Measurements from ENCODE around the gene PALLD.

PALLD gene

GRCh38 chr4:168524897-168525296 is 28.0 kb downstream of the PALLD start:
- no peak for DNase-seq (ENCODE audit: low read depth in 2 of 2)

DNA sequence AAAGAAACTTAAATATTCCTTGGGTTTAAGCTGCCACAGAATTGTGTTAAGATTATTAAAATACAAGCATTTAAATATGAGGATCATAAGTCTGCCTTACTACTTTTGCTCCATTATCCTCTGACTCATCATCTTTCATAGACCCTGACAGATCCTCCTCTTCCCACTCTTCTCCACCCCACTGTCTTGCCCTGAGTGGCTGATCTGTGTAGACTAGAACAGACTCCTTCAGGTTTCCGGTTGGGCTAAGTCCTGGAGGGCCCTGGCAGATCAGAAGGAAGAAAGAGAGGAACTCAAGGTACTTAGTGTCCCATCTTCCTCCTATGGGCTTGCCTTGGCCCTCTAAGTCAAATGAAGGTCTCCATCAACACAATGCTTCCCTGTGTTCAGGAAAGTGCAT is 30.7 kb downstream of the PALLD start:
- DNase-seq (ENCODE audit: low read depth in 2 of 2): no peak

DNA sequence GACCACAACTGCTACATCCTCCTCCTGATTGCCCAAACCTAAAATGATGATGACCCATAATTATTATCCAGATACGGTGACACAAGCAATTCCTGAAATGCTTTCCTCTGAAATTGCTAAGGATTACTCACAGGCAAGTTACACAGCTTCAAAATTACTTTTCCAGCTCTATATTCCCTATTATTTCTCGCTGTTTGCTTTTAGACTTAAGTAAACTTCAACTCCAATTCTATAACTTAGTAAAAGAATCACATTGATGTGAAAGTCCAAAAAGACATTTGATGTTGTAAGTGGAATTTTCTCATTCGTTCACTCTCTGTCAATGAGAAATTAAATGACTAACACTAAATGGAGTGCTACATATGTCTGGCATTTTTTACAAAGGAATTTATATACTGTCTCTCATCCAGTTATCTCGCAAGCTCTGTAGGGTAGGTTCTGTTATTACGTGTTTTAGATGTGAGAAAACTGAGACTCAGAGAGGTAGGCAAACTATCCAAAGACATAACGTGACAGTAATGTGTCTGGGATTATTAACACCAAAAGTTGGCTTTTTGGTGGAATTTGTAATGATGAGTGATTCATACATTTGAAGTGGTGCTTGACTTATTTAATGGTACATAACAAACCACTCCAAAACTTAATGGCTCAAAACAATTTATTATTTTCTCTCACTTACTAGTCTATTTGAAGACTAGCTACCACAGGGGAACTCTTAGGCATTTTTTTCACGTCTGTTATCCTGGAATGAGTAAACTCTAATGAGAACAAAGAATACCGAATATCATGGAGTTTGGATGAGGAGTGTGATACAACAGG is 31.5 kb downstream of the PALLD start:
- DNase-seq (ENCODE audit: low read depth in 2 of 2): no peak

DNA sequence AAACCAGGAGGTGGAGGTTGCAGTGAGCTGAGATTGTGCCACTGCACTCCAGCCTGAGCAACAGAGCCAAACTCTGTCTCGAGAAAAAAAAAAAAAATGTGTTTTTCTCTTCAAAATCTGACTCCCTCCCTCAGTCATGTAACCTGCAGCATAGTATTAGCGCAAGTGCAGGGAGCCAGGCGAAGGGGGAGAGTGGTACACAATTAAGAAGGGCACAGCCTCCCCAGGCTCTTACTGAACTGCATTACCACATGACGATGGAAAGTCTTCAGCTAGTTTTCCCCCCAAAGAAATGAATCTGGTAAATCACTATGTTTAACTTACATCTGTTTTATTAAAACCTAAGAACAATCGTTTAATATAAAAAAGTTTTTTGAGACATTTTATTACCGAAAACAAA is 32.4 kb downstream of the PALLD start:
- DNase-seq (ENCODE audit: low read depth in 2 of 2): no peak

- DNase-seq (ENCODE audit: low read depth in 2 of 2): no peak
These were observed 34.5 kb downstream of the PALLD start for GRCh38 chr4:168531305-168531704.

DNA sequence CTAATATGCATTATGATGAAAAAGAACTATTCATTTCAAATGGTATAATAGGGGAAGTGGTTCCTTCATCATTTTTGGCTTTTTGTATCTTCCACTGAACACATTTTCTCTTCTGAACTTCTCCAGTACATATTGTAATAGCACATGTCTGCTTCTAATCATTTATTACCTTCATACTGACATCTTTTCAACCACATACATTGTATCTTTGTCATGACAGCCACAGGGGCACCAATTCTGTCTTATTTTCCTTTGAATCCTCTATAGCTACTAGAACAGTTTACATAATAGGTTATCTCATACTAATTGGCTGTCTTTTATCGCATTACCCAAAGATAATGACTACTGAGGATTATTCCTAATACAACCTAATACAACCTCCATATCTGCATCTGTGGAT is 37.7 kb downstream of the PALLD start:
- DNase-seq (ENCODE audit: low read depth in 2 of 2): no peak

GRCh38 chr4:168535689-168536088 is 38.8 kb downstream of the PALLD start:
- no peak for DNase-seq (ENCODE audit: low read depth in 2 of 2)

GRCh38 chr4:168536448-168536847 is 39.6 kb downstream of the PALLD start:
- no peak for DNase-seq (ENCODE audit: low read depth in 2 of 2)

DNA sequence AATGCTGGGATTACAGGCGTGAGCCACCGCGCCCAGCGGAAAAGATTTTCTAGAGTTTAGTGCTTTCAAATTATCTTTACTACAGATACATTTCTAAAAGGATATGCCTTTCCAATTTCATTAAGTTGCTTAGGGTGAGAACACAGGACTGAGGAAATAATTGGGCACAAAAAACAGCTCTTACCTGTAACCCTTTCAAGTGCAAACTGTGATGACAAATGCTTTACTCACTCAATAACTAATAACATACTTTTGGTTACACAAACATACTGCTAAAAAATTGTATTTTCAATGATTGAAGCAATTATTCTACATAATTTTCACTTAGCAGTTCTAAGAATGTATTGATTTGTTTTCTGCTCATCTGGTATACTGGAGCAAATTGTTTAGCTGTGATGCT is 40.2 kb downstream of the PALLD start:
- no peak for DNase-seq (ENCODE audit: low read depth in 2 of 2)

DNA sequence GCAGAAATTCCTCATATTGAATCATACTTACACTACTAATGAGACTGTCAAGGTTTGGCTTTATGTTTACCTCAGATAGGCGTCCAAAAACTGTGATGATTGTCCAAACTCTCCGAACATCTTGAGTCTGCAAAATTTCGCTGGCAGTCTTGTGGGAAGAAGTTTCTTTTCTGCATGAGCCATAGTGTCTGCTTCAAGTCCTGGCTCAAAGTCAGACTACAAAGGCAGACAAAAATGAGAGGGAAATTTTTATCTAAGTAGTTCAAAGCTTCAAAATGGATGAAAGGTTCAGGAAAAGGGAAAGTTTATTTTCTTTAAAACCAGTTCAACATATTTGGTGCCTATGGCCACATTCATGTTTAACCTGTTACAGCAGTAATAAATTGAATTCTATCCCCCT is 40.7 kb downstream of the PALLD start:
- DNase-seq (ENCODE audit: low read depth in 2 of 2): no peak

- DNase-seq (ENCODE audit: low read depth in 2 of 2): no peak
These were observed 41.8 kb downstream of the PALLD start for GRCh38 chr4:168538632-168539031.

GRCh38 chr4:168540086-168540485 is 43.2 kb downstream of the PALLD start:
- no peak for DNase-seq (ENCODE audit: low read depth in 2 of 2)

DNA sequence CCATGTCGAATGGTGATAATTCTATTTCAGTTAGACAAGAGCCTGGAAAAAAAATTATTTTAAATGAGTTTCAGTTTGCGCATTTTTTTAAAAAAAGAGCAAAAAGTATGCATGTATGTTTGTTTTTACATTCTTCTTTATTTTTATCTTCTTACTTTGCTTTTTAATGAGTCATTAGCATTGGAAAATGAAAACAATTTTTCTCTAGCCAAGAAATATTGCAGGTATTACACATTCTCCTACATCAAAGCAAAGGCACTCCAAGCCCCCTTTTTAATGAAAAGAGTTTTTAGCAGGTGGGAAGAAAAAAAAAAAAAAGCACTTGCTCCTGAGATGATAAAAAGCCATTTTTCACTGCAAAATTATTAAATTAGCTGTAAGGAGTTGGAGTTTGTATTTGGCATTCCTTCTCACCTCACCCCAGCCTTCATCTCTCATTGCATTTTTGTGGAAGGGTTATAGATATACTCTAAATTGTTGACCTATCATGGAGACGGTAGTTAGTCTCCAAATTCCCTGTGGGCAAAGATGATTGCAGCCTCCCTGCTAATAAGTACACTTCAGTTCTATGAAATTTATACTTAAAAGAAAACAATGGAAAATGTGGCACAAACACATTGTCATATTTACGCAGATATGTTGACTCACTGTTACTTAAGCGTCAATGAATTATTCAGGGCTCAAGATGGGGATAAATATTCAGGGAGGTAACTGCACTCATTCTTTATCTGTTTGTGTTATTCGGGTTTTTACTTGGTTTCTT is 43.8 kb downstream of the PALLD start:
- no peak for DNase-seq (ENCODE audit: low read depth in 2 of 2)

GRCh38 chr4:168541266-168541953 is 44.6 kb downstream of the PALLD start:
- DNase-seq (ENCODE audit: low read depth in 2 of 2): no peak

DNA sequence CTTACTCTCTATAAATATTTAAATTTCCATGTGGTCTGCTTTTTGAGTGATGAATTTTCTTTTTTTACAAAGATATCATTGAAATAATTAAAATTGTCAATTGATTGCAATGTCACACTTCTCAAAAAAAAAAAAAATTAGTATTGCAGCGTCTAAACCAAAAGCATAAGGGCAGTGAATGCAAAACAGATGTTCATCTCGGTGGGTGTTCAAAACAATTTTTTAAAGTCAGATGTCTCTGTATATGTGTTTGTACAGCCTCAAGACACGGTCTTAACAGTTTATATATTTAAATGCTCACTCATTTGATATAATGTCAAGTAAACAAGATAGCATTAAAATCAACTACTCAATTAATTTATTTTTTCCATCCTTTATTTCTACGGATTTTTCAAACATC is 52.3 kb downstream of the PALLD start:
- no peak for DNase-seq (ENCODE audit: low read depth in 2 of 2)

GRCh38 chr4:168550064-168550766 is 53.4 kb downstream of the PALLD start:
- no peak for DNase-seq (ENCODE audit: low read depth in 2 of 2)

- no peak for DNase-seq (ENCODE audit: low read depth in 2 of 2)
These were observed 54.4 kb downstream of the PALLD start for GRCh38 chr4:168551211-168551610.

GRCh38 chr4:168551945-168552695 is 55.3 kb downstream of the PALLD start:
- DNase-seq (ENCODE audit: low read depth in 2 of 2): no peak

GRCh38 chr4:168553714-168554370 is 57.0 kb downstream of the PALLD start:
- no peak for DNase-seq (ENCODE audit: low read depth in 2 of 2)

DNA sequence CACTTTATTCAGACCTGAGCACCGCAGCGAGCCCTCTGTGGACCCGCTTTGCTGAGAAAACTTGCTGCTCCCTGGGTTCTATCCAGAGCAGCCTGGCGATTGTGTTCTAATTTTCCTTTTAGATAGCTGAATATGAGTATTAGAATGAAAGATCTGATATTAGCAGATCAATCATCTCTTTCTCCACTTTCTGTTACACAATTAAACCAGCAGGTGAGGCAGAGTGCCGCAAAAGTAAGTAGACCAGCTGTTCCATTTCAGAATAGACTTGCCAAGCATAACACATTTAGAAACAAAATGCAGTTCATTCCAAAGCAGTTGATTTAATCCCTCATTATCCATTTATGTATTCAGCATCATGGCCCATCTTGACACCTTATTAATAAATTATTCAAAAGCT is 58.6 kb downstream of the PALLD start:
- DNase-seq (ENCODE audit: low read depth in 2 of 2): no peak

- DNase-seq (ENCODE audit: low read depth in 2 of 2): no peak
These were observed 60.8 kb downstream of the PALLD start for GRCh38 chr4:168557658-168558057.
